Measurements from ENCODE around the gene CDH5. TPM values are rescaled to one million over a fixed set of nuclear protein-coding genes. Genes with fewer than 3 reads are reported as not detected.

CDH5 gene
- total and polyA plus RNA-seq, 2 of the 13 experiments (the other 11 are each of a cell fraction or from before 2014, with no cell fraction given), result 0.71 to 1.1 TPM

GRCh38 chr16:66434619-66435430, 68.3 kb downstream of the CDH5 start (continued):
- no peak for TF ChIP-seq CAMTA2 (CRISPR knock-in tag; IDR thresholded peaks at IDR 0.05; ENCODE audit: borderline replicate concordance)
- TF ChIP-seq ZNF562 (CRISPR knock-in tag; IDR thresholded peaks at IDR 0.05; ENCODE audit: borderline replicate concordance), result no peak
- TF ChIP-seq SP1 (IDR thresholded peaks at IDR 0.05), result no peak
- peak; percentile 10; the same call in 1 of the 2 replicates for TF ChIP-seq SP1 (CRISPR knock-in tag; IDR thresholded peaks at IDR 0.05)
- TF ChIP-seq SALL1 (CRISPR knock-in tag; IDR thresholded peaks at IDR 0.05), result peak; percentile 47
- TF ChIP-seq ZBTB39 (CRISPR knock-in tag; IDR thresholded peaks at IDR 0.05), result no peak
- no peak for TF ChIP-seq ZNF607 (CRISPR knock-in tag; IDR thresholded peaks at IDR 0.05; ENCODE audit: borderline replicate concordance)
- TF ChIP-seq DR1 (CRISPR knock-in tag; IDR thresholded peaks at IDR 0.05), result no peak
- no peak for TF ChIP-seq BATF2 (CRISPR knock-in tag; IDR thresholded peaks at IDR 0.05)
- TF ChIP-seq ZNF678 (CRISPR knock-in tag; IDR thresholded peaks at IDR 0.05), result no peak
- no peak; the same call in 1 of the 2 replicates for TF ChIP-seq ZNF598 (CRISPR knock-in tag; IDR thresholded peaks at IDR 0.05; ENCODE audit: borderline replicate concordance)
- TF ChIP-seq ZFP41 (CRISPR knock-in tag; IDR thresholded peaks at IDR 0.05; ENCODE audit: borderline replicate concordance), result no peak
- no peak for TF ChIP-seq SRSF1 (optimal IDR thresholded peaks at IDR 0.05; ENCODE audit: low read depth, low read length)
- TF ChIP-seq SMAD1 (CRISPR knock-in tag; IDR thresholded peaks at IDR 0.05; ENCODE audit: borderline replicate concordance, low read depth), result no peak
- no peak for TF ChIP-seq ZNF326 (CRISPR knock-in tag; IDR thresholded peaks at IDR 0.05; ENCODE audit: borderline replicate concordance)
- TF ChIP-seq ATF7 (IDR thresholded peaks at IDR 0.05), result no peak
- TF ChIP-seq ATF7 (CRISPR knock-in tag; IDR thresholded peaks at IDR 0.05), result no peak
- TF ChIP-seq MIER2 (CRISPR knock-in tag; IDR thresholded peaks at IDR 0.05), result no peak
- no peak for TF ChIP-seq STAT6 (CRISPR knock-in tag; IDR thresholded peaks at IDR 0.05; ENCODE audit: borderline replicate concordance)
- TF ChIP-seq ZNF263 (CRISPR knock-in tag; IDR thresholded peaks at IDR 0.05), result no peak
- peak; percentile 85 for TF ChIP-seq TFAP4 (IDR thresholded peaks at IDR 0.05; ENCODE audit: borderline replicate concordance, low read depth)
- no peak for TF ChIP-seq SP140L (CRISPR knock-in tag; IDR thresholded peaks at IDR 0.05; ENCODE audit: borderline replicate concordance)
- TF ChIP-seq ZNF644 (CRISPR knock-in tag; IDR thresholded peaks at IDR 0.05; ENCODE audit: low read depth), result peak; percentile 91
- no peak for TF ChIP-seq PLRG1 (conservative IDR thresholded peaks at IDR 0.05)

Data from HepG2 (cell line).